Measurements from ENCODE around the gene PTGFR.

PTGFR gene, protein sequence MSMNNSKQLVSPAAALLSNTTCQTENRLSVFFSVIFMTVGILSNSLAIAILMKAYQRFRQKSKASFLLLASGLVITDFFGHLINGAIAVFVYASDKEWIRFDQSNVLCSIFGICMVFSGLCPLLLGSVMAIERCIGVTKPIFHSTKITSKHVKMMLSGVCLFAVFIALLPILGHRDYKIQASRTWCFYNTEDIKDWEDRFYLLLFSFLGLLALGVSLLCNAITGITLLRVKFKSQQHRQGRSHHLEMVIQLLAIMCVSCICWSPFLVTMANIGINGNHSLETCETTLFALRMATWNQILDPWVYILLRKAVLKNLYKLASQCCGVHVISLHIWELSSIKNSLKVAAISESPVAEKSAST

DNA sequence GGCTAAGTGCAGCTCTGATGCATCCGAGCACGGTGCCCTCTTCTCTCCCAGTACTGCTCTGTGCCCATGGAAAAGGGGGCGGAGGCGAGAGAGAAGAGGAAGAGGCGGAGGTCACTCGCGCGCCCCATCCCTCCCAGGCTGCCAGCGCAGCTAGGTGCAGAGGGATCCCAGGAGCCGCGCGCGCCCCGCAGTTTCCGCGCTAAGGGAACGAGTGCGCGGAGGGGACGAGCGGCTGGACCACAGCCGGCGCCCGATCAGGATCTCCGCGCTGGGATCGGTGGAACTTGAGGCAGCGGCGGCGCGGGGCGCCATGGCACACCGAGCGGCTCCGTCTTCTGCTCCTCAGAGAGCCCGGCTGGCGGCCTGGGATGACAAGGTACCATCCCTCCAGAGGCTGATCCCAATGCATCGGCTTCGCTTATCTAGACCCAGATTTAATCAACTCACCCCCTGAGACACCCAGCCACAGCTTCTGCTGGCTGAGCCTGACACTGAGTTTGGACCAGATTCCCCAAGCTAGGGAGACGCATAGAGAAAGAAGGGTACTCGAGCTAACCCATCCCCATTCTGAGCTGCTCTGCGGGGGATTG lies at the start of gene PTGFR:
PTGFR (plus strand) TSS at position 114 of the 590 bp plus-strand sequence. CDS start 1,770 bp downstream, outside the sequence.
- no peak for DNase-seq (ENCODE audit: low spot score)

DNA sequence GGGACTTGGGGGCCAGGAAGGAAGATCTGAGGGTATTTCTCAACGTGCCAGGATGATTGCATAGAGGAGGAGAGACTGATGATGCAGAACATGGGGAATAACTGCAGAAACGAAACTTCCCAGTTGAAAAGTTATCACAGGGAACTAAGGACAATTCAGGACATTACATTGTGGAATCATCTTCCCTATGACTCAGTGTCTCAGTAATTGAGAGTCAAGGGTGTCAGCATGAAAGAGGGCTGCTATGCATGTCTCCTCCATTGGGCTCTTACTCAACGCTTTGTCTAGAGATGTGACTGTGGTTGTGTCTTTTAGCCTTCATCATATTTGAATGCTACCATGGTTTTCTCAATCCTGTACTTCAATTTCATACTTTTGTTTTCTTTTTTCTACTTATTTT lies 48.9 kb upstream of the PTGFR start:
- DNase-seq (ENCODE audit: low spot score), result no peak

DNA sequence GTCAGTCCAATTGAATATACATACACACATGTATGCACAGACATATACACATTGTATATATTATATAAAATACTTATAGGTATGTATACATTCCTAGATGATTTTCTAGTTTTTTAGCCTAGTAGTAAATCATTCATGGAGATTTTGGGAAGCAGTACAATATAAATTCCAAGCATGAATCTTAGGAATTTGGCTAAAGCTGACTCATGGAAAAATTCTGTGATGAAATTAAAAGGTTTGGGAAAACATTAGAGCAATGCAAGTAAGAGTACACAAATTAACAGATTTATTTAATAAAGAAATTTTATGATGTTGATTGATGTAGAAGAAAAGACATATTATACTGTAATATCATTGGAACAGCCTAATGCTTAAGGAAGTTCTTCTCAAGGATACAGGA lies 43.7 kb upstream of the PTGFR start:
- no peak for DNase-seq (ENCODE audit: low spot score)

DNA sequence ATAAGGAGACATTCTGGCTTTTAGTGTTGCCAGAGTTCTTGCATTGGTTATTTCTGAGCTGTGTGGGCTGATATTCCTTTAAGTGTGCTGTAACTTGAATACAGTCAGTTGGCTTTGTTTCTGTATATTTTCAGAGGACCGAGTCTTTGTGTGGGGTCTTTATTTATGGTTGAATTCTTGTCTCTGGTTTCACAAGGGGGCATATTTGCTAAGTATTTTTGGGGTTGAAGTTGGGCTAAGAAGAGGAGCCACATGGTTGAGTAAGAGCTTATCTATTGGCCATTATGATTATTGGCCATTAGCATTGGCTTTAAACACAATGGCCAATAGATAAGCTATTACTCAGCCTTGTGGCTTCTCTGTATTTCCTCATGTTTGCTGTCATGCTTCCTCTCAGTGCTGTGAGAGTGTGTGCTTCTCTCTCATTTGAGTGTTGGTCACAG lies 26.3 kb upstream of the PTGFR start:
- DNase-seq (ENCODE audit: low spot score), result no peak

DNA sequence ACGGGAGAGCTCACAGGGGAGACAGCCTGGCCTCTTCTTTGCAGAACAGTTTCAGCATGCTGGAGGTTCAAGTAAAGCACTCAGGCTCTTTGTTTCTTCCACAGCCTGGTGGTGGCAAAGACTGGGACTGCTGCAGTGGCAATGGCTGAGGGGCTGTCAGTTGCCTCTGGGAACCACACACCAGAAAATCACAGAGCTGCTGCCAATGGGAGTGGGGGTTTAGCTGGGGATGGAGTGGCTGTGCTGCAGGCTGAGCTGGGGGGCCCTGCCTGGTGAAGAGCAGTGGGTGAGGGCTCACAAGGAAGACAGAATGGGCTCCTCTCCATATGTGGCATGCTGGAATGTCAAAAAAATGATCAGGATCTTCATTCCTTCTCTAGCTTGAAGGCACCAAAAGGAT lies 25.6 kb upstream of the PTGFR start:
- no peak for DNase-seq (ENCODE audit: low spot score)

DNA sequence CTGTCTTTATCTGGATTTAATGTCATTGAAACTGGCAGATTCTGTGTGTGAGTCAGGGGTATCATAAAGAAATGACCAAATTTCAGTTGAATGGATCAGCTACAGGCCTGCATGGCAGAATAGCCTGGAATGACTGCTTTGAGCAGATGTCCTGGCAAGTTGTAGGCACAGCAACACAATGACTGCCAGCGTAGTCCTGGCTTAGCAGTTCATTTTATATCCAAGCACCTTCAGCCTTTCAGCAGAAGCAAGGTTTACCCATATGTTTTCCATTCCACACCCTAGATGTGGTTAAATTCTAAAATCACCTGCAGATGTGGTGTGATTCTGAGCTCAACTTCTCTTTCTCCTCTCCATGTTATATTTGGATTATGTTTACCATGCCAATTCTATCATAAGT lies 22.3 kb upstream of the PTGFR start:
- DNase-seq (ENCODE audit: low spot score), result no peak

DNA sequence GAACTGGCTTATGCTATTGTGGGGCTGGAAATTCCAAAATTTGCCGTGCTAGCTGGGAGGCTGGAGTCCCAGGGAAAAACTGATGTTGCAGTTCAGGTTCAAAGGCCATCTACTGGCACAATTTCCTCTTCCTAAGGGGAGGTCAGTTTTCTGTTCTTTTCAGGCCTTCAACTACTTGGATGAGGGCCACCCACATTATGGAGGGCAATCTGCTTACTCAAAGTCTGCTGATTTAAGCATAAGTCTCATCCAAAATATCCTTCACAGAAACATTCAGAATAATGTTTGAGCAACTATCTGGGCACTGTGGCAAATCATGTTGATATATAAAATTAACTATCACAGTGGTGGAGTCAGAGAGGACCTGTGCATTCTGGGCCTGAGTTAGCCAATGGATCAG lies 21.2 kb upstream of the PTGFR start:
- DNase-seq (ENCODE audit: low spot score), result no peak

DNA sequence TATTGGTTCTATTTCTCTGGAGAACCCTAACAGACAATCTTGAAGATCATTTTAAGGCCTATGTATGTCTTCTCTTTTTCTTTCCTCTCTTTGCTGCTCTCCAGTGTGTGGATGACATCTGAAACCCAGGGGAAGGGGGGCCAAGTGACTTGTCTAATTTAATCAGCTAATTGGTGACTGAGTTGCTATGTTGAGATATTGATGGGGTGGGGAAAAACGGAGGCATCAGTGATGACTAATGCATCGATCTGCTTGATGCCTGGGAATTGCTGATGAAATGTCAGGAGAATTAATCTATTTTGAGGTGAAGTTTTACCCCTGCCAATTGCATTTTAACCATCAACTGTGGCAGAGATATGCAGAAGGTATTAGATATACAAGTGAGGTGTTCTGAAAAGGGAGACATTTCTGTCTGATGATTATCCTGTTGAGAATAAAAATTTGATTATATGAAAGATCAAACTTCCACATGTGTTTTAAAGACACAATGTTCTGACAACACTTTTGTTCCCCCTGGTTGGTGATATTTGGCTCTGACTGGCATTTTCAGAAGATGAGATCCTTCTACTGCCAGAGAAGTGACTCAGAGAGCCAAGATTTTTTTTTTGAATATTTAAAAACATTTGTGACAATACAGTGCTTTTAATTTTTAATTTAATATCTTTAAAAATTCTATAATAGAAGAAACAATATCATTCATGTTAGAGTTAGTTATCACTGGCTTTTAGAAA lies 18.7 kb upstream of the PTGFR start:
- DNase-seq (ENCODE audit: low spot score), result no peak

DNA sequence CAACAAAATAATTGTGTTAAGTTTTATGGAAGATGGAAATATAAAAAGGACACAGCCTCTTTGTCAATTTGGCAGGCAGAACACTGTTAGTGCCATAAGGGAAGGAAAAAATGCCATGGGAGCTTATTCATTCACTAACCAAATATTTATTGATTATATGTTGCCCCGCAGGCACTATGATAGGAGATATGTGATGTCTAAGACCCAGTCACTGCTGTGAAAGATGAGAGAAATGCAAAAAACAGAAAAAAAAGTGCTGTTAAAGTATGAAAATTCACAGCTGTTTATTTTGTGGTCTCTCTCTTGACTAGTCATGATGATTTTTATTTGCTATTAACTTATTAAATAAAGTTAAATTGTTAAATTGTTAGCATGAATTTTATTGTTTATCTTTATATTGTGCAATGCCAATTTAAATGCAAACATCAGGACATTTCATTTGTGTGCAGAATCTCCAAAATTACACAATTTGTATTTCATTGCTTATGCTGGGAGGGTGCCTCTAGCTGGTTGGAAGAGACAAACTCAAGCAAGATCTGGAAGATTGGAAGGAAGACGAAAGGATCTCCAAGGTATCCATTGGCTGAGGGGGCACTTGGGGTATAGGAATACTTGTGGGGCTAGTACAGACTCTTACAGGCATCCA lies 17.8 kb upstream of the PTGFR start:
- DNase-seq (ENCODE audit: low spot score), result no peak

DNA sequence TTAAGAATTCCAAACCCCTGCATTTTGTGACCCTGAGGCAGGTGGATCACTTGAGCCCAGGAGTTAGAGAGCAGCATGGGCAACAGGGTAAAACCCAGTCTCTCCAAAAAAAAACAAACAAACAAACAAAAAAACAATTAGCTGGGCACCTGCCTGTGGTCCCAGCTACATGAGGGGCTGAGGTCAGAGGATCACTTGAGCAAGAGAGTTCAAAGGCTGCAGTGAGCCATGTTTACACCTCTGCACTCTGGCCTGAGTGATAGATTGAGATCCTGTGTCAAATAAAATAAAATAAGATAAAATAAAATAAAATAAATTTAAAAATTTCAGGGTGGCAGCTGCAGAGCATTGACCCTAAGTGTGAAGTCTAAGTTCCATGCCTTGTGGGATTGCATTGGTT lies 16.7 kb upstream of the PTGFR start:
- no peak for DNase-seq (ENCODE audit: low spot score)

DNA sequence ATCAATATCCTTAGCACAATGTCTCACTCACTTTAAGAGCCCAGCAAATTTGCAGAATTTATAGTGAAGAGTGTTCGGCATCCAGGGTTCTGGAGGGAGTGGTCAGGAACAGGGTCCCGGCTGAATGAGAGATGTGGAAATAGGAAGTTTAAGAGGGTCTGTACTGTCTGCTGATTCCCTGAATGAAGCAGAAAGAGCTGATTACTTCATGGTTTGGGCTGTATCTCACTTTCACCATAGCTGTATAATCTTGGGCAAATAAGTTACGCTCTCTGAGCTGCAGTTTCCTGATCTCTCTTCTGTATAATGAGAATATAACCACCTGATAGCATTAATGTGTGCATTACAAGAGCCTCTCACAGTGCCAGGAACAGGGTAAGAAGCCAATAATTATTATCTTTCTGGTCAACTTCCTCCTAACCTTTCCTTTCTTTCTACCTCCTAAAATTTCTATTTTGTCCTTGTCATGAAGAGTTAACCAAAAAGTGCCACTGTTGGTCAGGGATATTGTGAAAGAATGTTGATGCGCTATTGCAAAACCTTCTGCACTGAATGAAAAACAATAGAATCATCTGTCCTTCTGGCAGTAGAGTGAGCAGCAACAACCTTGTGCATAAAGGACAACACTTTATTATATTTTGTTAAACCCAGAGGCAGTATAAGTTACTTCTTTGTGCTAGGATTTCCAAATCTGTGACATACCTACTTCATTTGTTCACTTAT lies 14.7 kb upstream of the PTGFR start:
- DNase-seq (ENCODE audit: low spot score), result no peak

DNA sequence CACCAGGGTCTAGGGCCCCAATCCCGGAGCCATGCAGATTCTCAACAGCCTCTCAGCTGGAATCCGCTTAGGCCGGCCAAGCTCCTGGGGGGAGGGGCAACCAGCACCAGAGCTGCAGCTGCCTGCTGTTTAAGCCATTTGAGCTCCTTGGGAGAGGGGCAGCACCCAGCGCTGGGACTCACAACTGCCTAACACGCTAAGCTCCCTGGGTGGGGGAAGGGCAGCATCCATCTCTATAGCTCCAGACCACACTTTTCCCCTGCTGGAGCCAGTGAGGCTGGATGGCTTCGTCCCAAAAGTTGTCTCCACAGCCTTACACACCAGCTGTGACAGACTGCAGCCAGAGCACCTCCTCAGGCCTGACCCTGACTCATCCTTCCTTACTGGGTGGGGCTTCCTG lies 6.9 kb upstream of the PTGFR start:
- no peak for DNase-seq (ENCODE audit: low spot score)

DNA sequence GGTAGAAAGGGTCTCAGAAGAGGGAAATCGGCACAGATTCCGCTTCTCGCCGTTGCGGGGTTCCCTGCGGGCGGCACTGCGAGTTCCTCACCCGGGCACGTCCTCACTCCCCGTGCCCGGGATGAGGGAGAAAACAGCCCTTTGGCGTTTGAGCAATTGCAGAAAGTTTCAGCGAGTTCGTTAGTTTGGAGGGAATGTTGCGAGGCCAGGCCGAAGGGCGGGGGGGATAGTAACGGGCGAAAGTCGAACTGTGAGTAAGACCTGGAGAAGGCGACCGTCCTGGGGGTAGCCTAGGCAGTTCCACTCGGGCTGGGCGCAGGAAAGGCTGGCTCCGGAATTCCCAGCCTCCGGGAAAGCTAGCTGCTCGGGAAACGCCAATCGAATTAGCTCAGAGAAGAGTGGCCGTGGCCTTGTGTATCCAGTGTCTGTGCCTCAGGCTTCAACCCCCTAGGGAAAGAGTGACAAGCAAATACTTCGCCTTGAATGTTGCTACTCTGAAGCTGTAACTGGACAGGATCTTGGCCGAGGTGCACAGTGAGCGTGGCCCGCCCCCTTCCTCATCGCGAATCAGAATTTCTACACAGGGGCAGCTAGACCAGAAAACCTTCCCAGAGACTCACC lies 787 bp downstream of the PTGFR start:
- no peak for DNase-seq (ENCODE audit: low spot score)

DNA sequence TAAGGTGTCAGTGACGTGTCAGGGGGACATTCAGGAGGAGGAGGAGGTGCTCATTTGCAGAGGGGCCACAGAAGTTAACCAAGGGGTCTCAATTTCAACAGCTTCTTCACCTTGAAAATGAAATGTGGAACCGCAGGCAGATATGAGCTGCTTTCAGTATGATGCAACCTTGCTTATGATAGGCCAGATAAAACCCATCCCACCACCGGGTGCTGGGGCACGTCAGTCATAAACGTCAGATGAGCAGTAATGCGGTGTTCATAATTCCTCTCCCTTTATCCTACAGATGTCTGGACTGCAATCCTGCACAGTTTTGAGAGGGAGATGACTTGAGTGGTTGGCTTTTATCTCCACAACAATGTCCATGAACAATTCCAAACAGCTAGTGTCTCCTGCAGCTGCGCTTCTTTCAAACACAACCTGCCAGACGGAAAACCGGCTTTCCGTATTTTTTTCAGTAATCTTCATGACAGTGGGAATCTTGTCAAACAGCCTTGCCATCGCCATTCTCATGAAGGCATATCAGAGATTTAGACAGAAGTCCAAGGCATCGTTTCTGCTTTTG lies 1.7 kb downstream of the PTGFR start:
- DNase-seq (ENCODE audit: low spot score), result no peak

DNA sequence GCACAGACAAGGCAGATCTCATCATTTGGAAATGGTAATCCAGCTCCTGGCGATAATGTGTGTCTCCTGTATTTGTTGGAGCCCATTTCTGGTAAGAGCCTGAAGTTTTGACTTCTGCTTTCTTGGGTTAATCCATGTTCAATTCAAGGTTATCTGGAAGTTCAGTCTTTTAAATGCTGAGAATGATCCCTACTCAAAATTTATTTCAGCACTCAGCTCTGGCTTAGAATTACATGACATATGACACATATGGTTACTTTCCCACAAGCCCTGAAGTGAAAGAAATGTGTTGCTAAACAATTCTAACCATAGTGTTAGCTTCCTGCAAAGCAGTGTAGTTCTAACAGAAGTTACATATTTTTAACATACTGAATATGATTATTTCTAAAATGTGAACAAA lies 2.7 kb downstream of the PTGFR start:
- DNase-seq (ENCODE audit: low spot score), result no peak

DNA sequence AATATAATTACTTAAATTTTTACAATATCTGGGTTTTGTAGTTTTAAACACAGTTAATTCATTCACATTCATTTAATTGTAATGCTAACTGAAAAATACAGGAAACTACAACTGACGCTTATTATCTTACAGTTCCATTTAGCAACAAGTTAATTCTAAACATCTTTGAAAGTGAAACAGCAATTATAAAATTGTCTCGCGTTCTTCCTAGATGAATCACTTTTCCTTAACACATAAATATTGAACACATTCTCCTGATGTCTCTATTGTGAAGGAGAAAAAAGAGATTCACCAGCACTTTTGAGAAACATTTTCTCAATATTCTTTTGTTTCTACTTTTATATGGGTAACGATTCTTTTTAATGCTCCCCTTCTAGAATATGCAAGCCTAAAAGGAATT lies 6.4 kb downstream of the PTGFR start:
- DNase-seq (ENCODE audit: low spot score), result no peak

DNA sequence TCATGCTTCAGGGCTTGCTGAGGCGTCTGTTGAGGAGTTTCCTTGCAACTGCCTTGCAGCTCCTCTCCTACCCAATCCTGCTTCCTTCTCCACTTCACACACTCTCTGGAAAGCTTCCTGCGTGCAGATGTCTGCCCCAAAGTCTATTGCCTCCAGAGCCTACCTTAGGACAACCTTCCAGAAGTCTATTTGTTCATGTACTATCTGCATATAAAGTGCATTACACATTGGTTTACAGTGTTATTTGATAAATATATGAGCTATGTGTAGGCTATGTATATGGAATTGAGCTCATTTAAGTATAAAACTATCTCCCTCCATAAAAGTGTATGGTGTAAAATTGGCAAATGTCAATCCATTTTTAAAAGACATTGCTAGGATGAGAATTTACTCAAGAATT lies 9.8 kb downstream of the PTGFR start:
- DNase-seq (ENCODE audit: low spot score), result no peak

DNA sequence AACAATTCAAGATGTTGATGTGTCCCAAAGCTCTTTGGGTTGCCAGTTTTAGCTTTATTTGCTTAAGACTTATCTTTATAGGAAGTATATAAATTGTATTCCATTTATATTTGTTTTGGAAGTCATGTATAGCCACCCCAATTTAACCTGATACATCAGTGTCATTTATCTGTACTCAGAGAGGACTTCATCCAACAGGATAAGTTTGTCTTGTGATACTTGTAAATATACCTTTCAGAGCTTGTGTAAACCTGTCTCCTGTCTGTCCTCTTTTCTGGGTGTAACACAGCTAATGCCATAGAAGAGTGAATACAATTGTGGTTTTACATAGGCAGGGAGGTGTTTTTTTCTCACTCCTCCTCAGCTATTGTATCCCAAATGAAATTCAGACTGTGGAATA lies 10.4 kb downstream of the PTGFR start:
- DNase-seq (ENCODE audit: low spot score), result no peak

DNA sequence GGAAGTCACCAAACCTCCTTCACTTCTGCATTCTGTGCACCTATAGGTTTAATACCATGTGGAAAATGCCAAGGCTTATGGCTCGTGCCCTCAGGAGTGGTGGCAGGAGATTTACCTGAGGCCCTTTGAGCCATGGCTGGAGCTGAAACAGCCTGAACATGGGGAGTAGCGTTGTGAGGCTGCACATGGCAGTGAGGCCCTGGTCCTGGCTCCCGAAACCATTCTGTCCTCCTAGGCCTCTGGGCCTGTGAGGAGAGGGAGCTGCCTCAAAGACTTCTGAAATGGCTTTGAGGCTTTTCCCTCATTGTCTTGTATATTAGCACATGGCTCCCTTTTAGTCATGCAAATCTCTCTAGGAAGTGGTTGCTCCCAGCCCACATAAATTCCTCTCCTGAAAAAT lies 20.6 kb downstream of the PTGFR start:
- DNase-seq (ENCODE audit: low spot score), result no peak

DNA sequence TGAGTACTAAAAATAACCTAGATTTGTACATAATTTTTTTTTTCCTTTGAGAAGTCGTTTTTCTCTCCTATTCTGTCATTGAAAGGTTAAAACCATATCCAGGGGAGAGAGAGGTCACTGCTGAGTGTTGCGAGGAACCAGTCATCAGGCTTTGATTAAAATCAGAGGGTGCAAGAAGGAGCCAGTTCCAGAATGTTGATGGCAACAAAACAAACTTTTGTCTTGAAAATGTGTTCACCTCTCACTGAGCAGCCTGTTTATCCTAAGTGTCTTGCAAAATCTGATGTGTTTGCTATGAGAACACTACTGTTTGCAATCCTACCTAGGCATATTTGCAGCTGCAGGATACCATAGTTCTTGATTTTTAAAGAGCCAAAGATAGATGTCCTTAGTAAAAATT lies 25.9 kb downstream of the PTGFR start:
- DNase-seq (ENCODE audit: low spot score), result no peak

DNA sequence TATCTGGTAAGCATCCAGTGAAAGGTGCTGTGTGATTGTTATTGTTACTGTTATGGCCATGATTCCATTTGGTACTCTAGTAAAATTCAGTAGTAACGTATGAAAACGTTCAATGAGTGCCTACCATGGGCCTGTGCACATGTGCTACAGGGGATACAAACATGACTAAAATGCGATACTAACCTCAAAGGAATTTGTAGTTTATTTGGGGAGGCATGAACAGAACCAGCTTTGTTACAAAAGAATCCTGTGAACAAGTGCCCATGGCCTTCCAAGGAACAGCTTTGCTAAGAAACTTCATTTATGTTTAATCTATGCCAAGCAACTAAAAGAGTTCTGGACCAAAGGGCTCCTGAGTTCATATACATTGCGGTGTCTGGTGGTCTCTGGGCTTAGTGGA lies 28.7 kb downstream of the PTGFR start:
- no peak for DNase-seq (ENCODE audit: low spot score)

Data from pons (tissue), 1 donor.